ENCODE measurements around the gene ZGRF1.
"Not testable (repeated sequence)": the region's sequence is repeated elsewhere in the genome, so short reads cannot be mapped to it uniquely, and the experiment has no call there.

The ZGRF1 gene

DNA sequence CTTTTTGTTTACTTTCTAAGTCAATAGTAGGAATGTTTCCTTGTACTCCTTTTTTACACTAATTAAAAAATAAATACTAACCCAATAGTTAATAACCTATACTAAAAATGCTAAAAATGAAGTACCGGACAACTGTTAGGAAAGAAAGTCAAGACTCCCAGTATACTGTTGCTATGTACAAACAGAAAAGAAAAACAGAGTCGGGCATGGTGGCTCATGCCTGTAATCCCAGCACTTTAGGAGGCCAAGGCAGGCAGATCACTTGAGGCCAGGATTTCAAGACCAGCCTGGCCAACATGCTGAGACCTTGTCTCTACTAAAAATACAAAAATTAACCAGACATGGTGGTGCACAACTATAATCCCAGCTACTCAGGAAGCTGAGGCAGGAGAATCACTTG, 23.9 kb downstream of the ZGRF1 start:
- not testable (repeated sequence) for H3K4me3 ChIP-seq (ENCODE audit: low read length); H2AFZ ChIP-seq (ENCODE audit: low read depth, low read length); H3K4me1 ChIP-seq (ENCODE audit: insufficient read depth, low read length); H3K27me3 ChIP-seq (ENCODE audit: insufficient read depth, low read length); H3K9me3 ChIP-seq (ENCODE audit: low read length)
- peaks cover 24% of the 10 kb centered on the region for H3K36me3 ChIP-seq (ENCODE audit: insufficient read depth, low read length)

- H3K9me3 ChIP-seq (ENCODE audit: low read length), result no peaks in the 10 kb centered on the region
- H3K27me3 ChIP-seq (ENCODE audit: insufficient read depth, low read length), result no peaks in the 10 kb centered on the region
- H3K4me1 ChIP-seq (ENCODE audit: insufficient read depth, low read length), result no peaks in the 10 kb centered on the region
- H2AFZ ChIP-seq (ENCODE audit: low read depth, low read length), result no peak overlapping the region
- no peak overlapping the region for H3K4me3 ChIP-seq (ENCODE audit: low read length)
- peaks cover 18% of the 10 kb centered on the region for H3K36me3 ChIP-seq (ENCODE audit: insufficient read depth, low read length)
Measured at GRCh38 chr4:112604589-112604988, 32.1 kb downstream of the ZGRF1 start.

DNA sequence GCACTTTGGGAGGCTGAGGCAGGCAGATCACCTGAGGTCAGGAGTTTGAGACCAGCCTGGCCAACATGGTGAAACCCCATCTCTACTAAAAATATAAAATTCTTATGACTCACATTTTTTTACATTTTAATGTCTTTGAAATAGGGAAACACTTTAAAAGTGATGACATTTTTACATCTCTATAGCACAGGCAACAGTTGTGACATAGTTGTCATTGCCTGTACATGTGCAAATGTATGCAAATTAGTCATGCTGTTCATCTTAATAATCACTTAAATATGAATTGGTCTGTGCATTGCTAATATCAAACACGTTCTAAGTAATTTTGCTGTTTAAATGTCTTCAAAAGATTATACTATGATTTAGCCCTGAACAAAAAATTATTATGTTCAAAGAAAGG, 41.7 kb downstream of the ZGRF1 start:
- H3K9me3 ChIP-seq (ENCODE audit: low read length), result no peaks in the 10 kb centered on the region

DNA sequence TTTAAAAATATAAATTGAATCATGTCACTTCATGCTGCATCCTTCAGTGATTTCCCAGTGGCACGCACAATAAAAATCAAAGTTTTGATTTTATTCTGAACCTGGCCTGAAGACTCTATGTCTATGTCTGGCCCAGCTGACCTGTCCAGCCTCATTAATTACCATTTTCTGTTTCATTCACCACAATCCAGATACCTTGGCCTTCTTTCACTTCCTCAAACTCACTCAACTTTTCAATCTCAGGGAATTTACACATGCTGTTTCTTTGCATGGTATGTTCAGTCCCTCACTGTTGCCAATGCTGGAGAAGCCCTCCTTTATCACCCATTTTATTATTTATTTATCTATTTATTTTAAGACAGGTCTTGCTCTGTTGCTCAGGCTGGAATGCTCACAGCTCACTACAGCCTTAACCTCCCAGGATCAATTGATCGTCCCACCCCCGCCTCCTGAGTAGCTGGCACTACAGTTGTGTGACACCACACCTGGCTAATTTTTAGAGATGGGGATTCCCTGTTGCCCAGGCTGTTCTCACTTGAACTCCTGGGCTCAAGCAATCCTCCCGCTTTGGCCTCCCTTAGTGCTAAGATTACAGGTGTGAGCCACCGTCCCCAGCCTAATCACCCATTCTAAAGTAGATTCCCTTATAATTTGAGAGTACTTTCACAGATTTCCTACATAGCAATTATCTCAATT, 43.1 kb downstream of the ZGRF1 start:
- Histone ChIP-seq H3K4me1 (ENCODE audit: insufficient read depth, low read length) (no peaks in the 10 kb centered on the region), H3K36me3 (ENCODE audit: insufficient read depth, low read length) (peaks cover 7% of the 10 kb centered on the region), H3K4me3 (ENCODE audit: low read length) (no peak overlapping the region), H2AFZ (ENCODE audit: low read depth, low read length) (no peak overlapping the region), H3K27me3 (ENCODE audit: insufficient read depth, low read length) (no peaks in the 10 kb centered on the region), H3K9me3 (ENCODE audit: low read length) (no peaks in the 10 kb centered on the region)

More for the DNA sequence above, 41.7 kb downstream of the ZGRF1 start:
- H3K4me3 ChIP-seq (ENCODE audit: low read length), result no peak overlapping the region
- H3K27me3 ChIP-seq (ENCODE audit: insufficient read depth, low read length), result no peaks in the 10 kb centered on the region
- H3K4me1 ChIP-seq (ENCODE audit: insufficient read depth, low read length), result no peaks in the 10 kb centered on the region
- no peaks in the 10 kb centered on the region for H3K36me3 ChIP-seq (ENCODE audit: insufficient read depth, low read length)
- H2AFZ ChIP-seq (ENCODE audit: low read depth, low read length), result no peak overlapping the region

GRCh38 chr4:112592717-112593116, 44.0 kb downstream of the ZGRF1 start:
- Histone ChIP-seq H3K36me3 (ENCODE audit: insufficient read depth, low read length) (peaks cover 9% of the 10 kb centered on the region), H2AFZ (ENCODE audit: low read depth, low read length) (no peak overlapping the region), H3K27me3 (ENCODE audit: insufficient read depth, low read length) (no peaks in the 10 kb centered on the region), H3K4me3 (ENCODE audit: low read length) (no peak overlapping the region), H3K9me3 (ENCODE audit: low read length) (no peaks in the 10 kb centered on the region), H3K4me1 (ENCODE audit: insufficient read depth, low read length) (no peaks in the 10 kb centered on the region)

GRCh38 chr4:112591593-112591992, 45.1 kb downstream of the ZGRF1 start:
- Histone ChIP-seq H2AFZ (ENCODE audit: low read depth, low read length) (no peak overlapping the region), H3K27me3 (ENCODE audit: insufficient read depth, low read length) (no peaks in the 10 kb centered on the region), H3K9me3 (ENCODE audit: low read length) (no peaks in the 10 kb centered on the region), H3K4me3 (ENCODE audit: low read length) (no peak overlapping the region), H3K4me1 (ENCODE audit: insufficient read depth, low read length) (no peaks in the 10 kb centered on the region), H3K36me3 (ENCODE audit: insufficient read depth, low read length) (peaks cover 9% of the 10 kb centered on the region)

- Histone ChIP-seq H2AFZ (ENCODE audit: low read depth, low read length) (no peak overlapping the region), H3K27me3 (ENCODE audit: insufficient read depth, low read length) (no peaks in the 10 kb centered on the region), H3K4me3 (ENCODE audit: low read length) (no peak overlapping the region), H3K9me3 (ENCODE audit: low read length) (no peaks in the 10 kb centered on the region), H3K4me1 (ENCODE audit: insufficient read depth, low read length) (no peaks in the 10 kb centered on the region), H3K36me3 (ENCODE audit: insufficient read depth, low read length) (peaks cover 9% of the 10 kb centered on the region)
Measured at GRCh38 chr4:112589206-112589605, 47.5 kb downstream of the ZGRF1 start.

- Histone ChIP-seq H2AFZ (ENCODE audit: low read depth, low read length) (no peak overlapping the region), H3K9me3 (ENCODE audit: low read length) (no peaks in the 10 kb centered on the region), H3K36me3 (ENCODE audit: insufficient read depth, low read length) (peaks cover 28% of the 10 kb centered on the region), H3K27me3 (ENCODE audit: insufficient read depth, low read length) (no peaks in the 10 kb centered on the region), H3K4me1 (ENCODE audit: insufficient read depth, low read length) (no peaks in the 10 kb centered on the region), H3K4me3 (ENCODE audit: low read length) (no peak overlapping the region)
Measured at GRCh38 chr4:112585977-112586736, 50.6 kb downstream of the ZGRF1 start.

DNA sequence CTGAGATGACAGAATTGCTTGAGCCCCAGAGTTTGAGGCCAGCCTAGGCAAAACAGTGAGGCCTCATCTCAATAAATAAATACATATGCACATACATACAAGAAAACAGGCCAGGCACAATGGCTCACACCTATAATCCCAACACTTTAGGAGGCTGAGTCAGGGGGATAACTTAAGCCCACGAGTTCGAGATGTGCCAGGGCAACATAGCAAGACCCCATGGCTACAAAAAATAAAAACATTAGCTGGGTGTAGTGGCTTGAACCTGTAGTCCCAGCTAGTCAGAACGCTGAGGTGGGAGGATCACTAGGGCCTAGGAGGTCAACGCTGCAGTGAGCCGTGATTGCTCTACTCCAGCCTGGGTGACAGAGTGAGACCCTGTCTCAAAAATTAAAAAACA, 69.2 kb downstream of the ZGRF1 start:
- no peak overlapping the region for H2AFZ ChIP-seq (ENCODE audit: low read depth, low read length)
- H3K27me3 ChIP-seq (ENCODE audit: insufficient read depth, low read length), result no peaks in the 10 kb centered on the region
- no peaks in the 10 kb centered on the region for H3K4me1 ChIP-seq (ENCODE audit: insufficient read depth, low read length)
- H3K9me3 ChIP-seq (ENCODE audit: low read length), result peaks cover 1% of the 10 kb centered on the region
- peaks cover 2% of the 10 kb centered on the region for H3K36me3 ChIP-seq (ENCODE audit: insufficient read depth, low read length)
- no peak overlapping the region for H3K4me3 ChIP-seq (ENCODE audit: low read length)

GRCh38 chr4:112564706-112565270, 71.9 kb downstream of the ZGRF1 start:
- Histone ChIP-seq H2AFZ (ENCODE audit: low read depth, low read length) (no peak overlapping the region), H3K36me3 (ENCODE audit: insufficient read depth, low read length) (peaks cover 10% of the 10 kb centered on the region), H3K4me1 (ENCODE audit: insufficient read depth, low read length) (no peaks in the 10 kb centered on the region), H3K9me3 (ENCODE audit: low read length) (peaks cover 1% of the 10 kb centered on the region), H3K27me3 (ENCODE audit: insufficient read depth, low read length) (no peaks in the 10 kb centered on the region), H3K4me3 (ENCODE audit: low read length) (no peak overlapping the region)

DNA sequence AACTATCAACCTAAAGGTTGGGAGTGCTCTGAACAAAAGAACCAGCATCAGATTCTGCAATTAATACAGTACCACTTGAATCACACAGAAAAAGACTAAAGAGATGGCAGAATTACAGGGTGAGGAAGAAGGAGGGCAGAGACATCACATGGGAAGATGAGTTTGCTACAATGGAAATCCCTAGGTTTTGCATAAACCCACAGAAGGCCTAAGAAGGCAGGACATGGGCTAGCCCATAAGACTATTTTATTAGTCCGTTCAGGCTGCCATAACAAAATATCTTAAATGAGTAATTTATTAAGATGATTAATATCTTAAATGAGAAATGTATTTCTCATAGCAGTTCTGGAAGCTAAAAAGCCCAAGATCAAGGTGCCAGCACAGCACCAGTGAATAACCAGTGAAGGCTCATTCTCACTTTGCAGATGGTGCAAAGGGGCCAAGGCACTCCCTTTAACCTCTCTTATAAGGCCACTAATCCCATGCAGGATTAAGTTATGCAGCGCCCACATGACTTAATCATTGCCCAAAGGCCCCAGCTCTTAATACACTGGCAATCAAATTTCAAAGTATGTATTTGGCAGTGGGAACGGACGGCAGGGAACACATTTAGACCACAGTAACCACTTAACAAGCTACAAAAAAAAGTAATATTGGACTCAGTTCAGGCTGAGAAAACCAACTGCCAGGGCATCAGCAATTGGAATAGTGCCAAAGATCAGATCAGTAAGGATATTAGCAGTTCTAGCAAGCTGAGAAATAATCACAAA, 73.1 kb downstream of the ZGRF1 start:
- peaks cover 1% of the 10 kb centered on the region for H3K9me3 ChIP-seq (ENCODE audit: low read length)
- H3K4me1 ChIP-seq (ENCODE audit: insufficient read depth, low read length), result no peaks in the 10 kb centered on the region
- H3K36me3 ChIP-seq (ENCODE audit: insufficient read depth, low read length), result peaks cover 13% of the 10 kb centered on the region
- no peaks in the 10 kb centered on the region for H3K27me3 ChIP-seq (ENCODE audit: insufficient read depth, low read length)
- H3K4me3 ChIP-seq (ENCODE audit: low read length), result no peak overlapping the region
- no peak overlapping the region for H2AFZ ChIP-seq (ENCODE audit: low read depth, low read length)

- Histone ChIP-seq H3K36me3 (ENCODE audit: insufficient read depth, low read length) (peaks cover 19% of the 10 kb centered on the region), H3K4me3 (ENCODE audit: low read length) (no peak overlapping the region), H3K27me3 (ENCODE audit: insufficient read depth, low read length) (no peaks in the 10 kb centered on the region), H2AFZ (ENCODE audit: low read depth, low read length) (no peak overlapping the region), H3K9me3 (ENCODE audit: low read length) (no peaks in the 10 kb centered on the region), H3K4me1 (ENCODE audit: insufficient read depth, low read length) (no peaks in the 10 kb centered on the region)
Measured at GRCh38 chr4:112562254-112562879, 74.3 kb downstream of the ZGRF1 start.

Data from neuron (in vitro differentiated cells).